ENCODE data around the gene GALR1. TPM values are rescaled to one million over a fixed set of nuclear protein-coding genes. Genes with fewer than 3 reads are reported as not detected.

GALR1 gene
- total and polyA plus RNA-seq, 3 experiments from 2014 or later = not detected

GRCh38 chr18:77314511-77314910 is 64.9 kb downstream of the GALR1 start:
- Histone ChIP-seq H3K27me3 (ENCODE audit: insufficient read depth, low read length, poor library complexity, severe bottlenecking) (no peaks in the 10 kb centered on the region), H3K4me1 (ENCODE audit: insufficient read depth, low read length) (no peaks in the 10 kb centered on the region), H3K36me3 (ENCODE audit: insufficient read depth, low read length) (no peaks in the 10 kb centered on the region), H3K9me3 (ENCODE audit: low read length) (no peaks in the 10 kb centered on the region), H3K4me3 (ENCODE audit: low read length) (no peak overlapping the region), H3K27ac (ENCODE audit: low read depth, low read length) (no peak overlapping the region)
- no peak overlapping the region for H3K27ac Mint-ChIP-seq
- peaks cover 4 to 24% of the 10 kb centered on the region in 2 donors for H3K27me3 Mint-ChIP-seq
- ChIA-PET POLR2A (no interaction called here), CTCF (no interaction called here)
- H3K4me1 Mint-ChIP-seq = no peaks in the 10 kb centered on the region
- H3K36me3 Mint-ChIP-seq = no peaks in the 10 kb centered on the region
- DNase-seq = no peak
- H3K4me3 Mint-ChIP-seq = no peak overlapping the region
- H3K9me3 Mint-ChIP-seq = no peaks in the 10 kb centered on the region

- Histone ChIP-seq H3K36me3 (ENCODE audit: insufficient read depth, low read length) (no peaks in the 10 kb centered on the region), H3K27me3 (ENCODE audit: insufficient read depth, low read length, poor library complexity, severe bottlenecking) (no peaks in the 10 kb centered on the region), H3K9me3 (ENCODE audit: low read length) (no peaks in the 10 kb centered on the region), H3K27ac (ENCODE audit: low read depth, low read length) (no peak overlapping the region), H3K4me1 (ENCODE audit: insufficient read depth, low read length) (no peaks in the 10 kb centered on the region), H3K4me3 (ENCODE audit: low read length) (no peak overlapping the region)
- ChIA-PET POLR2A (no interaction called here), CTCF (no interaction called here)
- DNase-seq = no peak
- H3K4me1 Mint-ChIP-seq = no peaks in the 10 kb centered on the region
- H3K27me3 Mint-ChIP-seq = peaks cover 2 to 24% of the 10 kb centered on the region in 2 donors
- no peaks in the 10 kb centered on the region for H3K36me3 Mint-ChIP-seq
- H3K27ac Mint-ChIP-seq = no peak overlapping the region
- H3K9me3 Mint-ChIP-seq = no peaks in the 10 kb centered on the region
- H3K4me3 Mint-ChIP-seq = no peak overlapping the region
Observed at GRCh38 chr18:77314952-77315351, 65.3 kb downstream of the GALR1 start.

GRCh38 chr18:77316008-77316407 is 66.4 kb downstream of the GALR1 start:
- DNase-seq = no peak
- Histone ChIP-seq H3K27me3 (ENCODE audit: insufficient read depth, low read length, poor library complexity, severe bottlenecking) (no peaks in the 10 kb centered on the region), H3K4me1 (ENCODE audit: insufficient read depth, low read length) (no peaks in the 10 kb centered on the region), H3K4me3 (ENCODE audit: low read length) (no peak overlapping the region), H3K36me3 (ENCODE audit: insufficient read depth, low read length) (no peaks in the 10 kb centered on the region), H3K27ac (ENCODE audit: low read depth, low read length) (no peak overlapping the region), H3K9me3 (ENCODE audit: low read length) (no peaks in the 10 kb centered on the region)
- peaks cover 3 to 34% of the 10 kb centered on the region in 2 donors for H3K27me3 Mint-ChIP-seq
- CTCF ChIA-PET = no interaction called here
- no peak overlapping the region for H3K4me3 Mint-ChIP-seq
- H3K4me1 Mint-ChIP-seq = no peaks in the 10 kb centered on the region
- no peaks in the 10 kb centered on the region for H3K36me3 Mint-ChIP-seq
- no peaks in the 10 kb centered on the region for H3K9me3 Mint-ChIP-seq
- POLR2A ChIA-PET = no interaction called here
- H3K27ac Mint-ChIP-seq = no peak overlapping the region

- DNase-seq = no peak
- ChIA-PET POLR2A (no interaction called here), CTCF (no interaction called here)
- Histone ChIP-seq H3K4me1 (ENCODE audit: insufficient read depth, low read length) (no peaks in the 10 kb centered on the region), H3K27me3 (ENCODE audit: insufficient read depth, low read length, poor library complexity, severe bottlenecking) (no peaks in the 10 kb centered on the region), H3K9me3 (ENCODE audit: low read length) (no peaks in the 10 kb centered on the region), H3K4me3 (ENCODE audit: low read length) (no peak overlapping the region), H3K27ac (ENCODE audit: low read depth, low read length) (no peak overlapping the region), H3K36me3 (ENCODE audit: insufficient read depth, low read length) (no peaks in the 10 kb centered on the region)
- Mint-ChIP-seq H3K9me3 (no peaks in the 10 kb centered on the region), H3K36me3 (no peaks in the 10 kb centered on the region), H3K27ac (no peak overlapping the region), H3K4me3 (no peak overlapping the region), H3K27me3 (peaks cover 3 to 36% of the 10 kb centered on the region in 2 donors), H3K4me1 (no peaks in the 10 kb centered on the region)
Observed at GRCh38 chr18:77316641-77317040, 67.0 kb downstream of the GALR1 start.

GRCh38 chr18:77320971-77321559 is 71.4 kb downstream of the GALR1 start:
- CTCF ChIA-PET = no interaction called here
- no peaks in the 10 kb centered on the region for H3K4me1 ChIP-seq (ENCODE audit: insufficient read depth, low read length)
- DNase-seq = no peak
- no peaks in the 10 kb centered on the region for H3K9me3 Mint-ChIP-seq
- POLR2A ChIA-PET = no interaction called here
- H3K4me1 Mint-ChIP-seq = no peaks in the 10 kb centered on the region
- H3K27me3 Mint-ChIP-seq = peaks cover 14 to 66% of the 10 kb centered on the region in 2 donors
- no peak overlapping the region for H3K4me3 Mint-ChIP-seq
- no peak overlapping the region for H3K4me3 ChIP-seq (ENCODE audit: low read length)
- H3K9me3 ChIP-seq (ENCODE audit: low read length) = no peaks in the 10 kb centered on the region
- H3K27ac Mint-ChIP-seq = no peak overlapping the region
- H3K27ac ChIP-seq (ENCODE audit: low read depth, low read length) = no peak overlapping the region
- H3K27me3 ChIP-seq (ENCODE audit: insufficient read depth, low read length, poor library complexity, severe bottlenecking) = no peaks in the 10 kb centered on the region
- no peaks in the 10 kb centered on the region for H3K36me3 Mint-ChIP-seq
- H3K36me3 ChIP-seq (ENCODE audit: insufficient read depth, low read length) = no peaks in the 10 kb centered on the region

GRCh38 chr18:77321823-77322805 is 72.5 kb downstream of the GALR1 start:
- DNase-seq = no peak
- Mint-ChIP-seq H3K36me3 (no peaks in the 10 kb centered on the region), H3K4me3 (no peak overlapping the region), H3K27me3 (peaks cover 14 to 66% of the 10 kb centered on the region in 2 donors), H3K4me1 (no peaks in the 10 kb centered on the region), H3K27ac (no peak overlapping the region), H3K9me3 (peaks cover 0 to 1% (median 0%) of the 10 kb centered on the region in 5 donors)
- no peaks in the 10 kb centered on the region for H3K4me1 ChIP-seq (ENCODE audit: insufficient read depth, low read length)
- no peak overlapping the region for H3K4me3 ChIP-seq (ENCODE audit: low read length)
- no peaks in the 10 kb centered on the region for H3K27me3 ChIP-seq (ENCODE audit: insufficient read depth, low read length, poor library complexity, severe bottlenecking)
- H3K27ac ChIP-seq (ENCODE audit: low read depth, low read length) = no peak overlapping the region
- H3K9me3 ChIP-seq (ENCODE audit: low read length) = no peaks in the 10 kb centered on the region
- ChIA-PET CTCF (interaction anchor here (1.0 kb wide), 1 partner anchor 17 kb away, joined by 3 read pairs; no protein-coding TSS in a partner anchor), POLR2A (no interaction called here)
- no peaks in the 10 kb centered on the region for H3K36me3 ChIP-seq (ENCODE audit: insufficient read depth, low read length)

DNA sequence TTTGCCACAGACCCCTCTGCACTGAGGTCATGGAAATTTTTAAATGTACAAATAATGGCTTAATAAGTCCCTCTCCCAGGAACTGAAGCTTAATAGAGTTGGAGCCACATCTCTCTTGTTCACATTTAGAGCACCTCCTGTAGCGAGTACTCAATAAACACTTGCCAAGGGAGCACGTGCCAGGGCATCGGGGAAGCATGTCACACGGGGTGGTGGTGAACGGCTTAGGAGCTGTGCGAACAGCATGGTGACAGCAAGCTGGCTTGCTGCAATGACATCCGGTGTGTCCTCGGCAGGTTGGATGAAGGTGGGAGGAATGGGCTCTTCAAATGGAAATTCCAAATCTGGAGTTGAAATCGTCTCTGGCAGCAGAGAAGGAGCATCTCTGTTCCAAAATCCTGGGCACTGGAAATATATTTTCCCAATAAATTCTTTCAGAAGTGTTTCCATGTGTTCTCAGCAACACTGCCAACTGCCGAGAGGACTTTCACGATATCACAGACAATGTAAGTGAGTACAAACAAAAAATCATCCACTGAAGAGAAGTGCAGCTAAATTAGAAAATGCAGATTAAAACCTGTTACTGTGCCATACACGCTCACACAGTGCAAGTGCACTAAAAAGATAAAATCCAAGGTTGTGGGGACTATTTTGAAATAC is 74.1 kb downstream of the GALR1 start:
- Histone ChIP-seq H3K27ac (ENCODE audit: low read depth, low read length) (no peak overlapping the region), H3K4me1 (ENCODE audit: insufficient read depth, low read length) (no peaks in the 10 kb centered on the region), H3K9me3 (ENCODE audit: low read length) (no peaks in the 10 kb centered on the region), H3K4me3 (ENCODE audit: low read length) (no peak overlapping the region), H3K36me3 (ENCODE audit: insufficient read depth, low read length) (no peaks in the 10 kb centered on the region), H3K27me3 (ENCODE audit: insufficient read depth, low read length, poor library complexity, severe bottlenecking) (no peaks in the 10 kb centered on the region)
- peaks cover 0 to 1% (median 0%) of the 10 kb centered on the region in 5 donors for H3K9me3 Mint-ChIP-seq
- no peaks in the 10 kb centered on the region for H3K36me3 Mint-ChIP-seq
- no peaks in the 10 kb centered on the region for H3K4me1 Mint-ChIP-seq
- DNase-seq = no peak
- peaks cover 14 to 60% of the 10 kb centered on the region in 2 donors for H3K27me3 Mint-ChIP-seq
- H3K27ac Mint-ChIP-seq = no peak overlapping the region
- H3K4me3 Mint-ChIP-seq = no peak overlapping the region
- POLR2A ChIA-PET = no interaction called here
- CTCF ChIA-PET = no interaction called here

Measured in CD8-positive, alpha-beta memory T cell (primary cell).